Activated CD4-positive, alpha-beta T cell treated with anti-CD3 and anti-CD28 coated beads, Interleukin-2, amount 10 ng/mL, durations not matched to agents 24 days and 14 days (primary cell): ENCODE results near the gene WFDC8. TPM values are rescaled to one million over a fixed set of nuclear protein-coding genes. Genes with fewer than 3 reads are reported as not detected.

Experiments used
- total RNA-seq: library from RNA; stranded (reverse); gene quantifications from 2 replicates; pipeline ENCODE4 v1.2.3, GENCODE V29; 2022

The WFDC8 gene
- total RNA-seq, 1 donor from 2014 or later, result not detected

Other genes with a start within 250 kb of the WFDC8 start
- 177 and 185 TPM in 2 replicates for gene SDC4, start 230.9 kb downstream of the WFDC8 start, total RNA-seq
- gene SYS1, start 216.1 kb downstream of the WFDC8 start, total RNA-seq, result 24.4 and 26.2 TPM in 2 replicates
- 0.12 TPM in 1 of 2 replicates, not detected in the other for gene TP53TG5, start 201.0 kb downstream of the WFDC8 start, total RNA-seq
- gene DBNDD2, start 171.0 kb downstream of the WFDC8 start, total RNA-seq, result 19.9 and 25.2 TPM in 2 replicates
- 84.7 and 86.6 TPM in 2 replicates for gene PIGT, start 163.1 kb downstream of the WFDC8 start, total RNA-seq
- not detected in 2 replicates for gene WFDC2, start 109.5 kb downstream of the WFDC8 start, total RNA-seq
- not detected in 2 replicates for gene SPINT3, start 63.7 kb downstream of the WFDC8 start, total RNA-seq
- gene WFDC6, start 39.8 kb downstream of the WFDC8 start, total RNA-seq, result not detected in 2 replicates
- gene EPPIN, start 31.9 kb downstream of the WFDC8 start, total RNA-seq, result not detected in 2 replicates
- not detected in 2 replicates for gene WFDC10A, start 50.5 kb upstream of the WFDC8 start, total RNA-seq
- not detected in 2 replicates for gene WFDC9, start 52.0 kb upstream of the WFDC8 start, total RNA-seq
- gene WFDC11, start 91.0 kb upstream of the WFDC8 start, total RNA-seq, result not detected in 2 replicates
- gene WFDC13, start 122.8 kb upstream of the WFDC8 start, total RNA-seq, result not detected in 2 replicates
- gene WFDC10B, start 125.7 kb upstream of the WFDC8 start, total RNA-seq, result not detected in 2 replicates
- gene SPINT4, start 143.1 kb upstream of the WFDC8 start, total RNA-seq, result not detected in 2 replicates
- gene WFDC3, start 212.6 kb upstream of the WFDC8 start, total RNA-seq, result not detected in 2 replicates
- 31.9 and 35.3 TPM in 2 replicates for gene DNTTIP1, start 212.7 kb upstream of the WFDC8 start, total RNA-seq
- gene UBE2C, start 233.4 kb upstream of the WFDC8 start, total RNA-seq, result 113 and 115 TPM in 2 replicates
- not detected in 2 replicates for gene TNNC2, start 248.0 kb upstream of the WFDC8 start, total RNA-seq